ENCODE results near the gene POMT1.

DNA sequence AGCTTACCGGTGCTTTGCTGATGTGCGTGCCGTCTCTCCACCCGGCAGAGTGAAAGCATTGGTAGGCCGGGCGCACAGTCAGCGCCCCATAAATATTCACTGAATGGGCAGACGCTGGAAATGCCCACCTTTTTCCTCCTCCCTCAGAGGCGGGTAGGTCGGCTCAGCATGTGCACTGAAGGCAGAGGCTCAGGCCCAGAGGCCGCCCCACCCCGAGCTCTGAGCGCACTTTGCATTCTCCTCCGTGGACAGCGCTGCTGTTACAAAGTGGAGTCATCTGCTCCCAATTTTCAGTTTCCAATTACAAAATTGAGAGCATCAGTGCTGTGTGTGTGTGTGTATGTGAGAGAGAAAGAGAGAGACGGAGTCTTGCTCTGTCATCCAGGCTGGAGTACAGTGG, 17.8 kb downstream of the POMT1 start:
- no peak for TF ChIP-seq EZH2phosphoT487 (IDR thresholded peaks at IDR 0.05; ENCODE audit: borderline replicate concordance, low read length)
- TF ChIP-seq, protein P1, sequence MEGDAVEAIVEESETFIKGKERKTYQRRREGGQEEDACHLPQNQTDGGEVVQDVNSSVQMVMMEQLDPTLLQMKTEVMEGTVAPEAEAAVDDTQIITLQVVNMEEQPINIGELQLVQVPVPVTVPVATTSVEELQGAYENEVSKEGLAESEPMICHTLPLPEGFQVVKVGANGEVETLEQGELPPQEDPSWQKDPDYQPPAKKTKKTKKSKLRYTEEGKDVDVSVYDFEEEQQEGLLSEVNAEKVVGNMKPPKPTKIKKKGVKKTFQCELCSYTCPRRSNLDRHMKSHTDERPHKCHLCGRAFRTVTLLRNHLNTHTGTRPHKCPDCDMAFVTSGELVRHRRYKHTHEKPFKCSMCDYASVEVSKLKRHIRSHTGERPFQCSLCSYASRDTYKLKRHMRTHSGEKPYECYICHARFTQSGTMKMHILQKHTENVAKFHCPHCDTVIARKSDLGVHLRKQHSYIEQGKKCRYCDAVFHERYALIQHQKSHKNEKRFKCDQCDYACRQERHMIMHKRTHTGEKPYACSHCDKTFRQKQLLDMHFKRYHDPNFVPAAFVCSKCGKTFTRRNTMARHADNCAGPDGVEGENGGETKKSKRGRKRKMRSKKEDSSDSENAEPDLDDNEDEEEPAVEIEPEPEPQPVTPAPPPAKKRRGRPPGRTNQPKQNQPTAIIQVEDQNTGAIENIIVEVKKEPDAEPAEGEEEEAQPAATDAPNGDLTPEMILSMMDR (IDR thresholded peaks at IDR 0.05; ENCODE audit: low read depth, low read length, poor library complexity, severe bottlenecking), result no peak

All from DOHH2 (cell line).